ENCODE results near the gene CERS5.
A peak's percentile ranks its signal among the peaks of the same experiment; 100 is the strongest.

CERS5 gene

GRCh38 chr12:50120521-50120920 lies 46.6 kb downstream of the CERS5 start:
- H3K4me3 ChIP-seq (ENCODE audit: low read depth, low read length): no peak overlapping the region
- DNase-seq (ENCODE audit: low read depth): no peak
- no peak for TF ChIP-seq CTCF (IDR thresholded peaks at IDR 0.05; ENCODE audit: control insufficient read depth, extremely low read depth, insufficient read depth)

DNA sequence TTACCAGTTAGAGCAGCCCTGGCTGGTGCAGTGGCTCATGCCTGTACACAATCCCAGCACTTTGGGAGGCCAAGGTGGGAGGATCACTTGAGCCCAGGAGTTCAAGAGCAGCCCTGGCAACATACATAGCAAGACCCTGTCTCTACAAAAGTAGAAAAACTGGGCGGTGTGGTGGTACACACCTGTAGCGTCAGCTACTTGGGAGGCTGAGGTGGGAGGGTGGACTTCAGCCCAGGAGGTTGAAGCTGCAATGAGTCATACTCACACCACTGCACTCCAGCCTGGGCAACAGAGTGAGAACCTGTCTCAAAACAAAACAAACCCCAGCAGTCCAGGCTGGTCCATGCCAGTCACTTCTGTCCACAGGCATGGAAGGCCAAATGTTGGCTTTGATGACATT lies 47.8 kb downstream of the CERS5 start:
- no peak for DNase-seq (ENCODE audit: low read depth)
- TF ChIP-seq CTCF (IDR thresholded peaks at IDR 0.05; ENCODE audit: control insufficient read depth, extremely low read depth, insufficient read depth): no peak
- no peak overlapping the region for H3K4me3 ChIP-seq (ENCODE audit: low read depth, low read length)

GRCh38 chr12:50117057-50117622 lies 50.0 kb downstream of the CERS5 start:
- TF ChIP-seq CTCF (IDR thresholded peaks at IDR 0.05; ENCODE audit: control insufficient read depth, extremely low read depth, insufficient read depth): no peak
- H3K4me3 ChIP-seq (ENCODE audit: low read depth, low read length): no peak overlapping the region
- DNase-seq (ENCODE audit: low read depth): no peak

DNA sequence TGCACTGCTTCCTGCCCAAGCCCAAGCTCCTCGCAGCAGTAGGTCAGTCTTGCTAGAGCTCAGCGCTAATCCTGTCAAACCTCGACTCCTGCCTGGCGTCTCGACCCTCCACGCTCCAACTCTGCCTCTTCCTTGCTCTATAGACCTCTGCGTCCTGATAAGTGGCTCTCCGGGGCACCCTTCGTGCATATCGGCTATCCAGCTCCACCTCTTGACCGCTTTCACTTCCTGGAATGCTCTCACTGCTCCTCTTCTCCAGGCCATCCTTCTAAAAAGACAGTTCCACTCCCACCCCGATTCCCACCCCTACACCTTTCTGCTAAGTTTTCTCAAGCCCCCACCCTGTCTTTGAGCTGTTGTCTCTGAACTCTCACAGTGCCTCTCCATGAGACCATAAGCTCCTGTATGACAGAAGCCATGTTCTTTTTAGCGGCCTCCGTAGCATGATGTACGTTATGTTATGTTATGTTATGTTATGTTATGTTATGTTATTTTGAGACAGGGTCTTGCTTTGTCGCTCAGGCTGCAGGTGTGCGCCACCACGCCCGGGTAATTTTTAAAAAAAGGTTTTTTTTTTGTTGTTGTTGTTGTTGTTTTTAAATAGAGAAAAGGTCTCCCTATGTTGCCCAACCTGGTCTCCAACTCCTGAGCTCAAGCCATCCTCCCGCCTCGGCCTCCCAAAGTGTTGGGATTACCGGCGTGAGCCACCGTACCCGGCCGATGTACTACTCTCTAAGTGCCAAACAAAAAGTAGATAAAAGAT lies 54.5 kb downstream of the CERS5 start:
- no peak for DNase-seq (ENCODE audit: low read depth)
- H3K4me3 ChIP-seq (ENCODE audit: low read depth, low read length): peak overlapping the region; percentile 99
- no peak for TF ChIP-seq CTCF (IDR thresholded peaks at IDR 0.05; ENCODE audit: control insufficient read depth, extremely low read depth, insufficient read depth)

DNA sequence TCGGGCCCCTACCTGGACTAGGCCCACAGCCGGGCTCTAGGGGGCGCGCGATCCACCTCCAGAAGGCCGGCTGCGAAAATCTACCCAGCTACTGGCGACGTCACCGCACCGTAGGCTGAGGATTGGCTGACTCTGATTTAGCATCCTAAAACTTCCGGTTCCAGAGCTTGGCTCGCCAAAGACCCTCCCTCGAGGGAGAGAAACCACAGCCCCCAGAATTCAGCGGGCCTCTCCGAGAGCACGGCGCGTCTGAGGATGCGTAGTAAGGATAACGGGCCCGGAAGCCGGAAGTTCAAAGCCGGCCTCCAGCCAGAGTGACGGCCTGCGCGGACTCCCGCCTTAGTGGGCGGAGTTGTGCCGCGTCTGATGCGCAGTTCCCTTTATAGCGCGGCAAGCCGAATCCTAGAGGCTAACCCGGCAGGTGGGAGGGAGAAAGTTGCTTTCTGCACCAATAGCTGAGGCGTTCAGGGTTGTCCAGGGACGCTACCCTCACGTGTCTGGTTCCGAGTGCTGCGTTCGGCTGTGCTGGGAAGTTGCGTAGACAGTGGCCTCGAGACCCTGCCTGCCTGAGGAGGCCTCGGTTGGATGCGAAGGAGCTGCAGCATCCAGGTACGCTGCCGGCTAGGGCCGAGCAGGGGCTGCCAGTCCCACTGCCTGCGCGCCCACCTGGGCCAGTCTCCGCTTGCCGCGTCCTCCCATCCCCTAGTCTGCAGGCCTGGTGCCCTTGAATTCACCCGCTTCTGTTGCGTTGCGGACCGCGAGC lies 55.3 kb downstream of the CERS5 start, which contains the start of gene COX14:
TSS of gene COX14 (plus strand) at position 544 of the 763 bp plus-strand sequence. CDS start 7,808 bp downstream, outside the sequence.
- peak; percentile 94 for TF ChIP-seq CTCF (IDR thresholded peaks at IDR 0.05; ENCODE audit: control insufficient read depth, extremely low read depth, insufficient read depth)
- peak; percentile 99 for DNase-seq (ENCODE audit: low read depth)
- peak within 1 kb of the TSS; percentile 99 for H3K4me3 ChIP-seq (ENCODE audit: low read depth, low read length)

- TF ChIP-seq CTCF (IDR thresholded peaks at IDR 0.05; ENCODE audit: control insufficient read depth, extremely low read depth, insufficient read depth): no peak
- no peak for DNase-seq (ENCODE audit: low read depth)
- H3K4me3 ChIP-seq (ENCODE audit: low read depth, low read length): peak overlapping the region; percentile 99
Measured at GRCh38 chr12:50111395-50111692, 55.8 kb downstream of the CERS5 start.

All from LNCaP clone FGC (cell line).